AG09319 (cell line): Measurements from ENCODE around the gene KIAA1614.

Source experiments
- DNase-seq: peaks from one replicate; pipeline ENCODE4 v3.0.0-alpha.2; 2010; ENCODE audit warnings: low read depth; ENCODE audit errors: extremely low read depth
- CTCF ChIP-seq: IDR thresholded peaks from 2 replicates; pipeline ENCODE4 v1.5.1; 2011; ENCODE audit warnings: low read depth, mild to moderate bottlenecking, inconsistent platforms, low read length, moderate library complexity

The KIAA1614 gene

GRCh38 chr1:180926164-180926981 is 13.7 kb downstream of the KIAA1614 start:
- DNase-seq, result no peak
- no peak for TF ChIP-seq CTCF

- DNase-seq, result no peak
- no peak for TF ChIP-seq CTCF
Measured at GRCh38 chr1:180927348-180927747, 14.7 kb downstream of the KIAA1614 start.

GRCh38 chr1:180927841-180928240 is 15.1 kb downstream of the KIAA1614 start:
- no peak for DNase-seq
- TF ChIP-seq CTCF, result no peak

GRCh38 chr1:180928331-180929230 is 15.9 kb downstream of the KIAA1614 start:
- TF ChIP-seq CTCF, result no peak
- DNase-seq, result no peak

GRCh38 chr1:180929389-180929788 is 16.7 kb downstream of the KIAA1614 start:
- no peak for DNase-seq
- TF ChIP-seq CTCF, result no peak

GRCh38 chr1:180930687-180931086 is 18.0 kb downstream of the KIAA1614 start:
- DNase-seq, result no peak
- no peak for TF ChIP-seq CTCF

GRCh38 chr1:180931529-180931928 is 18.8 kb downstream of the KIAA1614 start:
- DNase-seq, result no peak
- TF ChIP-seq CTCF, result no peak
